AG08396 (cell line): ENCODE measurements around the gene VSIG4.

Experiments
- DNase-seq: peaks from one replicate; pipeline ENCODE4 v3.0.0; 2012; ENCODE audit warnings: low spot score, mixed read lengths

VSIG4 gene

DNA sequence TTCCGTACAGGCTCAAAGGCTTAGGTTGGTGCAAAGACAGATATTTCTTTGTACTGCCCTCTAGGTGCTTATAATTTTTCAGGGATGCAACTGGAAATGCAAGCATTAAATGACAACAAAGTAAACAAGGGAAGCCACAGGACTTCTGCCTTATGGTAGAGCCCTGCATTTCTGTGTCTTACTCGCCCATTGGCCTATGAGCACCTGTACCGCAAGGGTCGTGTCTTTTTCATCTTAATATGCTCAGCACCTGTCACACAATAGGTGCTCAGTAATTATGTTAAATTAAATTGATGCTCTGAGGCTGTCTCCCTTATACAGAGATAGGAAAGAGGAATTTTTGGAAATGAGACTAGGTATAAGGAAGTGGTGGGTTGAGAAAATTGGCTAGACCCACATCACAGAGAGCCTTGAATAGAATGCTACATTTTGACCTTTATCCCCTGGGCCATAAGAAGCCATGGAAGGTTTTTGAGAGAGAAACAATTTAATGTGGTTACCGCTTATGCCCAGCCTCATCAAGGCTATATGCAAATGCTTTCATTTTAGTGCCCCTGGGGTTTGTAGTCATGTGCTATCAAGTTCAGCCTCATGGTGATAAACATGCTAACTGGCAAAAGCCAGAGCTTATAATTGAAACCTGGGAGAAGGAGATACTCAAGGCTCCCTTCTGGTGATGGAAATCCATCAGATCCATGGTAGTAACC lies 16.3 kb downstream of the VSIG4 start:
- no peak for DNase-seq

DNA sequence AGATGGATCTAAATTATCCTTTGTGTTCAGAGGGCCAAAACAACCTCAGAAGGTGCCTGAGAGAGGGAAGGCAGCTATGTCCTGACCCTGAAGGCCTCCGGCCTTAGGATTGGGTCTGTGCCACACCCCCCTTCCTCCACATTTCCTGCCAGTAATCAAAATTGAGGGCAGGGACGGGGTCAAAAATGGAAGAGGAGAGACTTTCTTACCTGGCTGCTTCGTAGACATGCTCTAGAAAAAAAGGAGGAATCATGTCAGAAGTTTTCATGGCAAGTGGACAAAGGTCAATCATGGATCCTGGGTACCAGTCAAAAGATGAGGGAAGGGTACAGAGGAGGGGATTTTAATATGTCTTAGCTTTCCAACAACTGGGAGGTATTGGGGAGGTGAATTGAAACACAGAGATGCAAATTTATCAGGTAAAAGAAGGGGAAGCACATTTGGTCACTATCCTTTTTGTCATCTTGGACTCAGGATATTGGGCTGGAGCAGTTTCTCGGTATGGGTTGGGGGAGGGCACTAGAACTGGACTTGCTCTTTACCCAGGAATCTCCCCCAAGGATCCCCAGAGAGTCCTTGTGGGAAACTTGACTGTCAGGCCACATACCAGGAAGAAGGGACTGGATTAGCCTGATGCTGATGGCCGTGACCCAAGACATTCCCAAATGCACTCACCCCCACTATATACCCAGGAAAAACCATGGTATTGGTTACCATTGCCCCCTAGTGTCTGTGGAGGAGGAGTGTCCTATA lies 17.1 kb downstream of the VSIG4 start:
- DNase-seq, result no peak

DNA sequence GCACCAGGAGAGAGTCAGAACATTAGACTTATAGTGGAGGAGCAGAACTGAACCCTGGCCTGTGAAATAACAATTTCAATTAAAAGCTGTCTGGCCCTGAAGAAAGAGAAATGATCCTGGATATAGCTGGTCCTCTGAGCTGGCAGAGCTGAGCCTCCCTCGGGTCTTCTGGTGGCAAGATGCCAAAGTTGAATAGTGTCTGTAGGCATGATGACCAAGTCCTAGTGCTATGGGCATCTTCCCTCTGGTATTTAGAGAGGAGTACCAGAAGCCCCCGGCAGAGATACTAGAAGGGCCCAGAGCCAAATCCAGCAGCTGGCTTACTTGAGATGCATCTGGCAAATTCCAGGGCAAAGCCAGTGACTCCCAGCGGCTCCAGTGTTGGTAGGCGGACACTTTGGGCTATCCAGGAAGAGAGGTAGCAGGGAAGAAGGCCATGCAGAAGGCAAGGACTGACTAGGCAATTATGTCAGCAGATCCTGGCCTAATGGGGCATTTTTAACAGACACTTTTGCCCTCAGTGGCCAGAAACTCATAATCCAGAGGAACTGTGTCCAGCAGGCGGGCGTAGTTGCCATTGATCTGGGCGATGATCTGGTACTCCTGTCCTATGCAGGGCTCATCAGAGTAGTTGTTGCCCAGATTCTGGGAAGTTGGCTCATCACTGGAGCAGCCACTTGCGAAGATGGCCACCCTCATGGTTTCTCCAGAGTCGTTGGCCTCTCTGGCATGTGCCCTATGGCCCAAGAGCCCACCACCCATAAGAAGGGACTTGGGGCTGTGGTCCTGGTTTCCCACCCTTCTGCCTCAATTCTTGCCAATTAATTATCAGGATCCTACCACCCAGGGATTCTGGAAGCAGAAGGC lies 17.9 kb downstream of the VSIG4 start:
- DNase-seq, result no peak

DNA sequence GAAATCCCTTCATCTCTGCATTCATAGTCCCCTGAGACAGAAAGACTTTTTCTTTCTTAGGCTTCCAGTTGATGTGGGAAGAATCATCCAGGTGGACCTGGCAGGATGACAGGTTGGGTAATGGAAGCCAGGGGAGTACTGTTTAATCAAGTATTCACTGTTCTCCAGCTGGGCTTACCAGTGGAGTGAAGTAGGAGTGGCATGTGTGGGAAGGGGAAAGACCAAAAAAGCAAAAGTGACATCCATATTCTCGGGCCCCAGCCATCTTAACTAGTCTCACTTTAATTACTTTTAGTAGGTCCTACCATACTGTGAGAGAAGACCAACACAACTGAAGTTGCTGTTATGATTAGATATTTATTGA lies 18.5 kb downstream of the VSIG4 start:
- no peak for DNase-seq

DNA sequence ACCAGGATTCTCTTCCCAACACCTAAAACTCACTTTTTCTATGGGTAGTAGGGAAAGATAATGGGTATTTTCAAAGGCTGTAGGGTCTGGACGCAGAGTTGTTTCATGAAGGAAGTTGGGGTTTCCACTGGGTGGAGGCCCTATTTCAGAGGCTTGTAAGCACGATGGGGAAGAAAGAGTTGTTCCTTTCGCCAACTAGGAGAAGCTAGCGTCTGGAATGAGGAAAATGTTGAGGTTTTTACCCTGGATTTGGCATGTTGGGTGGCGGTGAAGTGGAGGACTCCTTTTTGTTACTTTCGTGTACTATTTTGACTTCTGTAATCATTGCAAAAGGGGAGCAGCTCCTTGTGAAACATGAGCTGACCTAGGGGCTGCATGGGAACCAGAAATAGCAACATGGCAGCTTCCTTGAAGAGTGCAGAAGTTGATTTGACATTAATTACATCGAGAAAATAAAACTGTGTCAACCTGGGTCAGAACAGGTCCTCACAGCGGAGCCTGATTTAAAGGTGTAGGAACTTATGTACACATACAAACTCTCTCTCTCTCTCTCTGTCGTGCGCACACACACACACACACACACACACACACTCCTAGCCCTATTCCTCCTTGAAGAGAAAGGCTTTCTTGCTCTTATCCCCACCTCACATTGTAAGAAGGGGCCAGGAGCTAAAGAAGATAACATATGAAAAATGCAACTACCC lies 19.1 kb downstream of the VSIG4 start:
- no peak for DNase-seq

DNA sequence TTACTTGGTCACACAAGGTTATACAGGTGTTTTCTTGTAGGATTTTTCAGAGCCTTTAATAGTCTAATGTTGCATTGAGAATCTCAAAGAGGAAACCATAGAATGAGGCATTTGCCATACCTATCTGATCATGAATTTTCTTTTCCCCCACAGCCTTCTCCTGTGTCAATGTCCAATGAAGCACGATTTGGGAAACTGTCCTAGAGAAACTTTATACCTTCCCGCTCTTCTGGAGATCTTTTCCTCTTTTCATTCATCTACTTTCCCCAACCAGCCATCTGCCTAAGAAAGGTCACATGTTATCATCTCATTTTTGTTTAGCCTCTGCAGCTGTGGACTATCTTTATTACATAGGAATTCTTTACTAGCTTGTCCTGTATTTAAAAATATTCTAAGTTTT lies 19.9 kb downstream of the VSIG4 start:
- DNase-seq, result no peak

DNA sequence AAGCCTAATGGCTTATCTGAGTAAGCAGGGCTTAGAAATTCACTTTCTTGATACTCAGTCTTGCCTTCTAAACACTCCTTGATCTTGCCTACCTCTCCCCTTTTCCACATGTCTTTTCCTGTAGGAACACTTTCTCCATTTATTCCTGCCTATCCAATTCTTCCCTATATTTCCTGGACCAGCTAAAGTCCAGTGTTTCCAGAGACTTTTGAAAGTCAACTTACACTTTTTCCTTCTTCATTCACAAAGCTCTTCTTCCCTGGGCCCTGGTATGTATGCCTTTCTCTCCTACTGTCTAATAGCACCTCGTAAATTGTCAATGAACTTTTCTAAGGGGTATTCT lies 20.6 kb downstream of the VSIG4 start:
- no peak for DNase-seq

DNA sequence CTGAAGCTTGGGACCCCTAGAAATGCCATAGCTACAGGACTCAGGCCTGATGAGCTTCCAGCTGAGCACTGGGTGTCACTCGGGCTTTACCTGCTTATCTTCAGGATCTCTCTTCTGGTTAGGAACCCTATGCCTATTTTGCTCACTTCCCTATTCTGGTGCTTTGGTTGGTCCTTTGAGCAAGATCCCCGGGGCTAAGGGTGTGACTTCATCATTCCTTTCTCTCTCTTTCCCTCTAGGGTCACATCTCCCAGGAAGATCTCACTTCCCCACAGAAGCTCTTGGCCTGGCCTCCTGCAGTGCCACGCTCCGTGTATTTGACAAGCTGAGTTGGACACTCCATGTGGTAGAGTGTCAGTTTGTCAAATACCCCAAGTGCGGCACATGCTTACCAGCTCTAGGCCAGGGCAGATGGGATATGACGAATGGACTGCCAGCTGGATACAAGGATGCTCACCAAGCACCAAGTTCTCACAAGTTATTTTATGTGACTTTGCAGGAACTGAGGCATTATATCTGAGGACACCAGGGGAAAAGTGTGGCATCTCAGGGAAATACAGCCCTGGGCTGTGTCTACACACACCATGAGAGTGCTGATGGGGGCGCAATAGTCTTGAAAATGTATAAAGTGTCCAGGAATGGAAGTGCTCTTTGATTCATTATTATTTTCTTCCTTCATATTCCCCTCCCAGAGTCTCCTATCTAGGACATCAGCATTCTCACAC lies 21.1 kb downstream of the VSIG4 start:
- no peak for DNase-seq

DNA sequence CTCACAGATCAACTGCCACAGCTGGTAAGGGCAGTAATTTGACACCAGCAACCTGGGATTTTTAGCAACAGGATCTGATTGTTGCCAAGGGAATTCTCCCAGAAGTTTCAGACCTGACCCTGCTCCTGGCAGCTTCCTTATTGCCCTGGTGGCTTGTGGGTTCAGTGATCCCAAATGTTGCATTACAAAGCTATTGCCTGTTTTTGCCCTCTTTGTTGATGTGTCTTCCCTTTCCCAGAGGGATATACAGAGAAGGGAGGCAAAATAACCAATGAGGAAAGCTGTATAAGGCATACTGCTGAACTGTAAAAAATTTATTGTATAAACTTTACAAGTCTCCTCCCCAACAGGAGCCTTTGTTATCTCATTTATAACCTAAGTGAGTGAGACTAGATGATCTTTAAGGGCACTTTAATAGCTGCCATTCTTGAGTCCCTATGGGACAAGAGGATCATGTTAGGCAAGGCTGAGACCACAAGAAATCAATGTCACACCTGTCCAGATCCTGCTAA lies 22.2 kb downstream of the VSIG4 start:
- DNase-seq, result no peak

DNA sequence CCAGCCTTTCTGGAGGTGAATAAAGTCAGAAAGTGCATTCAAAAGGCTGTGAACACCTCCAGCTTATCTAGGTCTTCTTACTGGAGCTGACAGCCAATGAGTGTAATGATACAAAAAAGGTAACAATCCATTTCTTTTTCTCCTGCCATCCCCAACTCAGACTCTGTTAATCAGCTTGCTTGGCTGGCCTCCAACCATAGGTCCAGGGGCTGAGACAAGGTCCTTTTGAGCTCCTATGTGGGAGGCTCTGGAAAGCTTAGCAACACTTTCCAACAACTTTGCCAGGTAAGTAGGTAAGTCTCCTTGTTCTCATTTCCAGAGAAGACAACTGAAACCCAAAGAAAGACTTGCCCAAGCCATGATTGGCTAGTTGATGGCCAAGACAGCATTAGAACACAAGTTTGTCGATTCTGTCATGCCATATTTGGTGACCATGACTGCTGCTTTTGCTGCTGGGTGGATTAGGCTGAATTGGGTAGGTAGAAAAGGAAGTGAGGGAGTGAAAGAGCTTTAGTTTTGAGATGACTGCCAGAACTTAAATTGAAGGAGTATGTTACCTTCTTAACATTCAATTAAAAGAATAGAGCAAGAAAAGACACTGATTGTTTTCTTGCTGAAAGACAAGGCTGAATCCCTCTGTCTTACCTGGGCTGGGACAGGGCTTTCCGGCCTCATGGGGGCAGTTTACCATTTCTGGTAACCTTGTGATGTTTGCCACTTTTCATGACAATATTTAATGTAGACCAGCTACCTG lies 22.8 kb downstream of the VSIG4 start:
- no peak for DNase-seq

DNA sequence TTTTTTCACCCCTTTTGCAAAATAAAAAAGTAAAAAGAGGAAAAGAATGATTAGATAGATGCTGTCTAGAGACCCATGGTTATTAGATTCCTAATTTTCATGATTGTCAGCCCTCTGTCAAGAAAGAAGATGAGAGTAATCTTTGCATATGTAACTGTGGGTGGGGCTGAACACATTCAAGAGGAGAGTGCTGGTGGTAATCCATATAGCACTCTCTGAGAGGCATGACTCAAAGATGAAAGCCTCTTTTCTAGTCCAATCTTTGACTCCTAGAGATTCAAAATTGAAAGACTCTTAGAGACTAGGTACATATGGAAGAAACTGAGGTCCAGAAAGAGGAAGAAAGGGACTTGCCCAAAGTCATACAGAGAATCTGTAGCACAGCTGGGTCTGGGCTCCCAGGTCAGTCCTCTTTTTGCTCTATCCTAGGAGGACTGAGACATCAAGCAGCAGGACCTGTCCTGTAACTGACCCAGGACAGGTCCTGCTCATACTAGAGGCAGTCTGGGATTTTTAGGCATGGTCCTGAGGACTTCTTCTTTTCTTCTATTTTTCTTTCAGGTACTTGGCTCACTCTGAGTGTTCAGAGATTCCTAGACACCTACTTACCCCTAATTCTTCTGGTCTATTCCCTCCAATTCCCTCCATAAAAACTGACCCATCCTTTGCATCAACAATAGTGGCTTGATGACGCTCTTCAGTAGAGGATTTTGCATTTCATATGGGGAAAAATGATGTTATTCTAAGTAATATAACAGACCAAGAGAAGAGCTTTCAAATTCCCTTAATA lies 23.8 kb downstream of the VSIG4 start:
- no peak for DNase-seq

DNA sequence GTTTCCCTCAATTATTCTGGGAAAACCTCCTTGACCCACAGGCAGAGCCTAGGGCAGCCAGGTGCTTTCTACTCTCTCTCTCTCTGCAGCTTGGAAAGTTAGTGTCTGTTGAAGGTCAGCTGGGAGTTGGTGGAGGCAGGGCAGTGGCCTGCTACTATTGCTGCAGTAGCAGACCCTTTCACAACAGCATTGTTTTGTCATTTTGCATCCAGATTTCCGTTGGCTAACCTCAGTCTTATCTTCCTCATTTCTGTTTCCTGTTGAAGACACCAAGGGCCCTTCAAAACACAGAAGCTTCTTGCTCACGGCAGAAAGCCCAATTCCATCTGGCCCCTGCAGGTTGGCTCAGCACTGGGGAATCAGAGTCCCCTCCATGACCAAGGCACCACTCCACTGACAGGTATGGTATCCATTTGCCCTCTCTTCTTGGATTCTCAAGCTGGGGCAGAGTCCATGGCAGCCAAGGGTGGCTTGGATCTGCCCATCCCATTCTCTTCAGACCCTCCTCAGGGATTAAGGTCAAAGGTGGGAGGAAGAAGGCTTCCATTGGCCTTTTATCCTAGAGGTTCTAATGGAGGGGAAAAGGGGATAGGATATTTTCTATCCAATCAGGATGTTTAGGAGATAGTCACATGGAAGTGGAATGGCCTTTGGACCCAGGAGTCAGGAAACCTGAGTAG lies 24.6 kb downstream of the VSIG4 start:
- DNase-seq, result no peak

DNA sequence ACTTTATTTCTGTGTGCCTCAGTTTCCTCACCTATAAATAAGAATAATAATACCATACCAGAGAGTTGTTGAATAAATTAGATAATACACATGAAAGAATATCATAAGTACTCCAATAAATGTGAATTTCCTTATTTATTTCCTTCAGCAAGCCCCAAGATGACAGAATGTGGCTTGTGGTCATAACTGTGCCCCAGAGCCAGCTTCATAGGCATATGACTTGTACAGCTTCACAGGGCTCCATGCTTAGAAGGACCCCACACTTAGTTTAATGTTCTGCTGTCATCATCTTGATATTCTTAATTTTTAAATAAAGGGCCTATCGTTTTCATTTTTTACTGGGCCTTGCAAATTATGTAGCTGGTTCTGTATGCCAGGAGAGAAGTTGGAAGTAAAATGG lies 25.3 kb downstream of the VSIG4 start:
- DNase-seq, result no peak

DNA sequence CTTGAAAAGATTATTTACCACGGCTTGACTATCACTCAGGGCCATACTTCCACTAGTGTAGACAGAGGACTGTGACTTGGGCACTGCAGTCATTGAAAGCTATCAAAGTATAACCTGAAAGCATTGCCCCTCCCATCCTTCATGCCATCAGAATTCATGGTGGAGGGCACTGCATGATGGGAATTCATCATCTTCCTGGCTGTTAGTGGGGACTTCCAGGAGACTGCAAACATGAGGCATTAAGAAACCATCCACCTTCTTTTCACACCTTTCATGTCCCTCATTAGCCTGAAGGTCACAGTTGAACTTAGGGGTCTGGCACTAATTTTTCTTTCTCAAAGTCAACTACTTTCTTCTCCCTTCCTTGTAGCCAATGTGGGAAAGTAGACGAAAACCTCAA lies 25.8 kb downstream of the VSIG4 start:
- no peak for DNase-seq

DNA sequence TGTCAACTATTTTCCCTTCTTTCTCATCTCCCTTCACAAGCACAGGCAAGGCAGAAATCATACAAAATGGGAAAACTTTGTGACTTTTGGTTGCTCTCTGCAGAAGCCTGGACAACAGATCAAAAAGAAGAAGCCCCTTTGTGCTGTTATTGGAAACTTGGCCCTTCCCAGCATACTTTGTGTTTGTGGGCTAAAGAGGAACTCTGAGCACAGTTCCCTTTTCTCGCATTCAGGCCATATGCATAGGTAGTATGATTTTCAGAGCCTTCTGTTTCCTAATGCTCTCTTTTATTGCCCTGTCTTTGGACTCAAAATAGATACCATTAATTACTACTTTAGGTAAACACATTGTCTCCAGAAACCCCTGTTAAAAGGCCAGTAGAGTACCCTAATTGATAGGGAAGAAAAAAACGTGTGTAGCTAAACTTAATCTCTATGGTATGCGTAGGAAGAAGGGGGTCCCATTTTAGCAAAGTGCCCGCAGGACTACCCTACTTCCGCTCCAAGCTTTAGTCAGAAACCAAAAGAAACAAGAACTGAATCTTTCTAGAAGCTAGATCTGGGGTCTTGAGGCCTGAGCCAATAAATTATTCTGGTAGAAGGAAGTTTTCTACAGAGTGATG lies 26.6 kb downstream of the VSIG4 start:
- no peak for DNase-seq

DNA sequence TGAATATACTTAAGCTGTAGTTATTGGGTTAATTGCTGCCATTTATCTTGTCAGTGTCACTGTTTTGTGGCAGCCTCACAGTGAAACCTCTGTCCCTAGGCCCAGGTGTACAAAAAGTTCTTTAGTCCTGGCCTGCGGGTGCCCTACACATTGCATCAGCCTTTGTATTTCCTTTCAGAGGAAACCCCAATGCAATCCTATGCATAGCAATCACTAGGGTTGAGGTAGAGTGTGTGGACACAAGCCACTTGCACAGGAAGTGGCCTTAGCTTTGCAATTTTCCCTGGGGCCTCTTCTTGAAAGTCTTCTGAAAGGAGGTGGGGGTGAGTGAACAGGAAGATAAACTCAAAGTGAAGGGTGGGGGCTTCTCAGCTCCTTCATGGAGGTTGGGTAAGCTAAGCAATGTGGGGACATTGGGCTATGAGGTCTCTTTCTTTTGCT lies 27.8 kb downstream of the VSIG4 start:
- DNase-seq, result no peak

DNA sequence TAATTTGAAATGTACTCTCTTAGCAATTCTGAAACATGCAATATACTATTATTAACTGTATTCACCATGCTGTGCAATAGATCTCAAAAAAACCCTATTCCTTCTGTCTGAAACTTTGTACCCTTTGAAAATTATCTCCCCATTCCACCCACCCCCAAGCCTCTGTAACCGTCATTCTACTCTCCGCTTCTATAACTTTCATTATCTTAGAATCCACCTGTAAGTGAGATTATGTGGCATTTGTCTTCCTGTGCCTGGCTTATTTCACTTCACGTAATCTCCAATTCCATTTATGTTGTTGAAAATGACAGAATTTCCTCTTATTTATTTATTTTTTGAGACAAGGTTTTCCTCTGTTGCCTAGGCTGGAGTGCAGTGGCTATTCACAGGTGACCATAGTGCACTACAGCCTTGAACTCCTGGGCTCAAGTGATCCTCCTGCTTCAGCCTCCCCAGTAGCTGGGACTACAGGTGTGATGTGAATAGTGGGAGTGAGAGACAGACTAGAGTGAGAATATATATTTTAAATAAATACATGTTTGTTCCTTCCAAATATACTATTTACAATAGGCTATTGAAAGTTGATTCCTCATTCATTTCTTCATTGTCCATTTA lies 30.5 kb downstream of the VSIG4 start:
- DNase-seq, result no peak

DNA sequence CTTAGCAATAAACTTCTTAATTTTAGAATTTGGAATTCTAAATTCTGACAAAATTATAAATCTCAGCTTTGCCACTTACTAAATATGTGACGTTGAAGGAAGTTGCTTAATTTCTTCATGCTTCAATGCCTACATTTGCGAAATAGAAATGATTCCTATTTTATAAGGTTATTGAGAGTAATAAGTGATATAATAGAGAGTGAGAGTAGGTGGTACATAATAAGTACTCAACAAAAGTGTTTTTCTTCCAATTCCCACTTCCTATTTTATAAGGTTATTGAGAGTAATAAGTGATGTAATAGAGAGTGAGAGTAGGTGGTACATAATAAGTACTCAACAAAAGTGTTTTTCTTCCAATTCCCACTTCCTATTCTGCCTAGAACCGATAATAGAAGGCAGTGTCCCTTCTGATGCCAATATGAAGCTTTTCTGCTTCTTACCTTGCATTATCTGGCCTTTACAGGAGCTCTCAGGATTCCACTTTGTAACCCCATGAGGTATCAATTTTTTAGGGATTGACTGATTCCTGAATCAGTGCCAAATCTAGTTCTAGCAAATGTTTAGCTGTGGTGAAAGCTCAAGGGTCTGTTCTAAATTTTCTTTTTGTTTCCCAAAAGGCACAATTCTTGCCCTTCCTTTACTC lies 31.4 kb downstream of the VSIG4 start:
- DNase-seq, result no peak
